Measurements from ENCODE around the gene ANO5. TPM values are rescaled to one million over a fixed set of nuclear protein-coding genes. Genes with fewer than 3 reads are reported as not detected.

The ANO5 gene, protein sequence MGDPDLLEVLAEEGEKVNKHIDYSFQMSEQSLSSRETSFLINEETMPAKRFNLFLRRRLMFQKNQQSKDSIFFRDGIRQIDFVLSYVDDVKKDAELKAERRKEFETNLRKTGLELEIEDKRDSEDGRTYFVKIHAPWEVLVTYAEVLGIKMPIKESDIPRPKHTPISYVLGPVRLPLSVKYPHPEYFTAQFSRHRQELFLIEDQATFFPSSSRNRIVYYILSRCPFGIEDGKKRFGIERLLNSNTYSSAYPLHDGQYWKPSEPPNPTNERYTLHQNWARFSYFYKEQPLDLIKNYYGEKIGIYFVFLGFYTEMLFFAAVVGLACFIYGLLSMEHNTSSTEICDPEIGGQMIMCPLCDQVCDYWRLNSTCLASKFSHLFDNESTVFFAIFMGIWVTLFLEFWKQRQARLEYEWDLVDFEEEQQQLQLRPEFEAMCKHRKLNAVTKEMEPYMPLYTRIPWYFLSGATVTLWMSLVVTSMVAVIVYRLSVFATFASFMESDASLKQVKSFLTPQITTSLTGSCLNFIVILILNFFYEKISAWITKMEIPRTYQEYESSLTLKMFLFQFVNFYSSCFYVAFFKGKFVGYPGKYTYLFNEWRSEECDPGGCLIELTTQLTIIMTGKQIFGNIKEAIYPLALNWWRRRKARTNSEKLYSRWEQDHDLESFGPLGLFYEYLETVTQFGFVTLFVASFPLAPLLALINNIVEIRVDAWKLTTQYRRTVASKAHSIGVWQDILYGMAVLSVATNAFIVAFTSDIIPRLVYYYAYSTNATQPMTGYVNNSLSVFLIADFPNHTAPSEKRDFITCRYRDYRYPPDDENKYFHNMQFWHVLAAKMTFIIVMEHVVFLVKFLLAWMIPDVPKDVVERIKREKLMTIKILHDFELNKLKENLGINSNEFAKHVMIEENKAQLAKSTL
- 1.1 TPM for total RNA-seq (2021; ENCODE audit: unreplicated experiment)
- 0.27 and 0.31 TPM in 2 replicates for polyA plus RNA-seq (2012)
- percentile 42 among the genes with signal in this experiment for Bru-seq, nascent RNA
- BruChase-seq, experiment 1, labeled RNA remaining after a 6-hour chase, result percentile 34 among the genes with signal in this experiment
- BruChase-seq, experiment 2, labeled RNA remaining after a 2-hour chase, result percentile 51 among the genes with signal in this experiment
- long read RNA-seq, partial matches to known transcripts, result 1 of 2 reads
- long read RNA-seq, other reads (novel, unspliced or antisense), result 1 of 2 reads

DNA sequence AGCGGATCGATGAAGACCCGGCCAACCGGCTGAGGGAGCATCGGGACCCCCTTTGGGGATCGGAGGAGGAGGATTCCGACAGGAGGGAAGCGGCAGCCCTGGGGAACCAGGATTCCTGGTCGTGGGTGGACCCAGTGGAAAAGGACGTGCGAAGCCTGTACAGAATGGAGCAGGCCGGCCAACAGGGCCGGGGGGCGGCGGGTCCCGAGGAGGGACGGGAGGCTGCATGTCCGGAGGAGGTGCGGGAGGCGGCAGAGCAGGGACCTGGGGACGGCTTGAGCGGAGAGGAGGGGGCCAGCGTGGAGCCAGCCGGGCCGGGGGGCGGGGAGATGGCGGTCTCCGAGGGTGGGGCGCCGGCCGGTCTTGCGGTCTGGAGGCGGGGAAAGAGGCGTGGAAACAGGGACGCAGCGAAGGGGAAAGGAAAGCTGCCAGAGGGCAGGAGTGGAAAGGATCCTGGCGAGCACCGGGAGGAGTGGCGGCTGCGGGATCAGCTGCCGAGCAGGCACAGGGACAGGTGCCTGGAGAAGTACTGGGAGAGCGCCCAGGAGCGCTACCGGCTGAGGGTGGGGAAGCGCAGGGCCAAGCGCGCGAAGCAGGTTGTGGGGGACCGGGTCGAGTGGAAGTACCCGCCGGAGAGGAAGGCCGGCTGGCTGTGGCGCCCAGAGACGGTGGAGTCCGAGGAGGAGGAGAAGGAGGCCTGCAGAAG lies at the start of gene ANO5:
TSS of gene ANO5 (plus strand) at position 444 of the 706 bp plus-strand sequence. CDS start 408 bp downstream, outside the sequence.
- Histone ChIP-seq H3K4me1 (ENCODE audit: control insufficient read depth in 1 of 2, insufficient read depth in 2 of 2, low read length in 2 of 2) (peaks cover 0 to 8% of the 10 kb centered on the region in 2 experiments; a peak in 1 of 4 replicates), H3K9me3 (ENCODE audit: control insufficient read depth in 1 of 2, insufficient read depth in 1 of 2, low read depth in 1 of 2, low read length in 2 of 2) (no peaks in the 10 kb centered on the region), H3K27me3 (ENCODE audit: insufficient read depth, low read length) (no peaks in the 10 kb centered on the region), H3K4me2 (ENCODE audit: low read length) (peak within 1 kb of the TSS; percentile 85), H4K20me1 (ENCODE audit: insufficient read depth) (no peaks in the 10 kb centered on the region), H3K9ac (ENCODE audit: low read length) (peak within 1 kb of the TSS; percentile 46), H3K4me3 (replicated peaks in 1 of 2; ENCODE audit: low read depth in 1 of 2, low read length in 2 of 2) (peak within 1 kb of the TSS; percentile 54 to 64), H3K9me2 (ENCODE audit: insufficient read depth) (no peaks in the 10 kb centered on the region), H3K27ac (ENCODE audit: low read depth, low read length) (peak within 1 kb of the TSS; percentile 32; the same call in 1 of the 2 replicates), H2AFZ (ENCODE audit: low read depth, low read length, poor library complexity, severe bottlenecking) (peak within 1 kb of the TSS; percentile 74), H3K79me2 (ENCODE audit: insufficient read depth, low read length) (no peaks in the 10 kb centered on the region), H3K36me3 (ENCODE audit: control insufficient read depth in 1 of 2, insufficient read depth in 2 of 2, low read length in 2 of 2) (no peaks in the 10 kb centered on the region)
- no peak for DNase-seq (ENCODE audit: low read depth, low spot score)
- no peak for TF ChIP-seq POLR2AphosphoS5 (IDR thresholded peaks at IDR 0.05; ENCODE audit: low read depth, low read length)
- no peak for TF ChIP-seq TCF7L2 (IDR thresholded peaks at IDR 0.05; ENCODE audit: borderline replicate concordance, extremely low read depth, insufficient read depth, insufficient read length)
- TF ChIP-seq EGR1 (IDR thresholded peaks at IDR 0.05; ENCODE audit: low read depth), result no peak
- no peak for TF ChIP-seq EZH2phosphoT487 (IDR thresholded peaks at IDR 0.05; ENCODE audit: borderline replicate concordance)
- BruUV-seq (replicated peaks), result no TSS peak
- RAD21 ChIA-PET (ENCODE audit: low non-redundant PET in 1 of 2, low total read pairs in 2 of 2, uncharacterized antibody in 2 of 2, unreplicated experiment in 2 of 2), result no interaction called here
- intact Hi-C loops (cut with micrococcal nuclease), result no loop called here
- CTCF ChIA-PET, result interaction anchor here (1.5 kb wide), 1 partner anchor 595 kb away, joined by 4 read pairs; no protein-coding TSS in a partner anchor
- POLR2A ChIA-PET, result no interaction called here
- ATAC-seq, result peak; percentile 83

Measured in HCT116 (cell line).